Smooth muscle cell of the pulmonary artery (primary cell): Measurements from ENCODE around the gene YEATS4. TPM values are rescaled to one million over a fixed set of nuclear protein-coding genes. Genes with fewer than 3 reads are reported as not detected.

Experiments used
- total RNA-seq: library from RNA; depleted of rRNA; stranded (reverse); fragments of >200 nt; gene quantifications from 2 replicates; pipeline ENCODE4 v1.2.3, GENCODE V29; 2014

The YEATS4 gene
- 8.2 and 9.8 TPM in 2 replicates for total RNA-seq

DNA sequence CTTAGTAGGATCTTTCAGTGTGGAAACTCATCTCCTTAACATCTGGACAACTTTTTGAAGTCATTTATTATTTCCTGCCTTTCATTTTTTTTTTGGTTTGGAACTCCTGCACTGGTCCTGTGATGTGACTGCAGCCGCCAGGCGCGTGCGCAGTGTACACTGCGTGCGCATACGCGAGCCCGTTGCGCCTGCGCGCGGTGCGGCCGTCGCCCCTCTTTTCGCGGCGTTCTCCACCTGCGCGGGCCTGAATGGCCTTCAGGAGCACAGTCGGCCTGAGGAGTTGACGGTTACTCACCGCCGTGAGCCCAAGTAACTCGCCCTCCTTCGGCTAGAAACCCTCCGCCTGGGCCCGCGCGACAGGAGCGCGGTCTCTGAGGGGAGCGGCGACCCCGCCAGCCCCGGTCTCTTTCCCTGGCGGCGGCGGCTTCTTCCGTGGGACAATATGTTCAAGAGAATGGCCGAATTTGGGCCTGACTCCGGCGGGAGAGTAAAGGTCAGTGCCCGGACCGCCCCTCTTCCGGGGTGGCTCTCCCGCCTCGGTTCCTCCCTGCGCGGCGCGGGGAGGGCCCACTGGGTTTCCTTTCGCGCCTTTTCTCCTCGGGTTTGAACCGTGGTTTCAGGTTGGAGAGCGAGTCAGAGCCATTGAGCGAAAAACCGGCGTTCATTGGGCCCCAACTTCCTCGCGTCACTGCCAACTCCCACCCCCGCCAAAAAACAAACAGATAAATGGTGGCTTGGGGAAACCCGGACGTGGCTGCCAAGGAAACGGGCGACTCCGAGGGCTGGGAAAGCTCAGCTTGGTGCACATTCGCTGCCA, at the start of gene YEATS4:
Gene YEATS4 (plus strand): TSS at position 213 of the 817 bp plus-strand sequence. CDS start 230 bp downstream, at position 443.

DNA sequence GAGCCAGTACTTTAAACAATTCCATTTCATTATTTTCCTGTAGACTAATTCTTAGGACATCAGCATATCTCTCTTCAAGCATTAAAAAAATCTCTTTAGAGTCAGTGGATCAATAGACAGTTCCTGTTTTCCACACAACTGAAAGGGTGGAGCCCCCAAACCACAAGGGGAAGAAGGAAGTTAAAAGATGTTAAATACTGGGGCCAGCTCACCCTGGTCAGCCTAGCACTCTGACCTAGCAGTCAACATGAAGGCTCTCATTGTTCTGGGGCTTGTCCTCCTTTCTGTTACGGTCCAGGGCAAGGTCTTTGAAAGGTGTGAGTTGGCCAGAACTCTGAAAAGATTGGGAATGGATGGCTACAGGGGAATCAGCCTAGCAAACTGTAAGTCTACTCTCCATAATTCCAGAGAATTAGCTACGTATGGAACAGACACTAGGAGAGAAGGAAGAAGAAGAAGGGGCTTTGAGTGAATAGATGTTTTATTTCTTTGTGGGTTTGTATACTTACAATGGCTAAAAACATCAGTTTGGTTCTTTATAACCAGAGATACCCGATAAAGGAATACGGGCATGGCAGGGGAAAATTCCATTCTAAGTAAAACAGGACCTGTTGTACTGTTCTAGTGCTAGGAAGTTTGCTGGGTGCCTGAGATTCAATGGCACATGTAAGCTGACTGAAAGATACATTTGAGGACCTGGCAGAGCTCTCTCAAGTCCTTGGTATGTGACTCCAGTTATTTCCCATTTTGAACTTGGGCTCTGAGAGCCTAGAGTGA, 11.2 kb upstream of the YEATS4 start, which contains the start of gene LYZ:
Gene LYZ (plus strand): TSS at position 220 of the 777 bp plus-strand sequence. CDS start 28 bp downstream, at position 248.

Other genes with a start within 250 kb of the YEATS4 start
- 20.8 and 23.0 TPM in 2 replicates for gene CPSF6, start 120.2 kb upstream of the YEATS4 start, total RNA-seq
- gene LYZ, start 11.4 kb upstream of the YEATS4 start, total RNA-seq, result not detected in 2 replicates
- gene FRS2, start 110.6 kb downstream of the YEATS4 start, total RNA-seq, result 43.1 and 52.5 TPM in 2 replicates
- gene CCT2, start 225.7 kb downstream of the YEATS4 start, total RNA-seq, result 174 and 179 TPM in 2 replicates